Immature natural killer cell (primary cell): ENCODE data around the gene CNPY1. TPM values are rescaled to one million over a fixed set of nuclear protein-coding genes. Genes with fewer than 3 reads are reported as not detected.

Experiments used
- DNase-seq, 3 donors: peaks; one replicate each; pipeline ENCODE4 v3.0.0; 2022; ENCODE audit warnings: mixed read lengths in 1 of 3
- H3K27ac Mint-ChIP-seq, 6 donors: one replicate each; pipeline ENCODE4 v1.8.0; 2020; ENCODE audit warnings: mixed read lengths in 6 of 6, mild to moderate bottlenecking in 5 of 6, inconsistent platforms in 4 of 6, moderate library complexity in 3 of 6
- H3K27me3 Mint-ChIP-seq, 3 donors: one replicate each; pipeline ENCODE4 v1.8.0; 2020 to 2021; ENCODE audit warnings: low read depth in 3 of 3, mild to moderate bottlenecking in 3 of 3, mixed read lengths in 3 of 3, moderate library complexity in 3 of 3, inconsistent platforms in 1 of 3
- H3K36me3 Mint-ChIP-seq, 3 donors: one replicate each; pipeline ENCODE4 v1.8.0; 2020; ENCODE audit warnings: mixed read lengths in 3 of 3, inconsistent platforms in 2 of 3, mild to moderate bottlenecking in 2 of 3
- H3K4me1 Mint-ChIP-seq, 2 donors: one replicate each; pipeline ENCODE4 v1.8.0; 2020; ENCODE audit warnings: inconsistent platforms in 2 of 2, mild to moderate bottlenecking in 2 of 2, mixed read lengths in 2 of 2, moderate library complexity in 1 of 2
- H3K4me3 Mint-ChIP-seq, 5 donors: one replicate each; pipeline ENCODE4 v1.8.0; 2020; ENCODE audit warnings: mild to moderate bottlenecking in 5 of 5, mixed read lengths in 5 of 5, inconsistent platforms in 3 of 5, moderate library complexity in 3 of 5
- H3K9me3 Mint-ChIP-seq, 6 donors: one replicate each; pipeline ENCODE4 v1.8.0; 2020; ENCODE audit warnings: mild to moderate bottlenecking in 6 of 6, mixed read lengths in 6 of 6, inconsistent platforms in 4 of 6, moderate library complexity in 3 of 6
- polyA plus RNA-seq, 3 donors: library from polyadenylated mRNA; unstranded; fragments of 300-500 nt; fragmentation: Illumina TruSeq; gene quantifications; one replicate each; pipeline ENCODE4 v1.2.3, GENCODE V29; 2021

Gene CNPY1
- polyA plus RNA-seq, 3 donors from 2014 or later = not detected

- H3K4me3 Mint-ChIP-seq = no peak overlapping the region
- peaks cover 7 to 10% of the 10 kb centered on the region in 2 donors for H3K4me1 Mint-ChIP-seq
- no peak for DNase-seq
- no peaks in the 10 kb centered on the region for H3K36me3 Mint-ChIP-seq
- peaks cover 0 to 1% (median 0%) of the 10 kb centered on the region in 6 donors for H3K9me3 Mint-ChIP-seq
- peaks cover 11 to 13% (median 12%) of the 10 kb centered on the region in 3 donors for H3K27me3 Mint-ChIP-seq
- no peak overlapping the region for H3K27ac Mint-ChIP-seq
These were observed 49.9 kb downstream of the CNPY1 start for GRCh38 chr7:155496267-155497005.

DNA sequence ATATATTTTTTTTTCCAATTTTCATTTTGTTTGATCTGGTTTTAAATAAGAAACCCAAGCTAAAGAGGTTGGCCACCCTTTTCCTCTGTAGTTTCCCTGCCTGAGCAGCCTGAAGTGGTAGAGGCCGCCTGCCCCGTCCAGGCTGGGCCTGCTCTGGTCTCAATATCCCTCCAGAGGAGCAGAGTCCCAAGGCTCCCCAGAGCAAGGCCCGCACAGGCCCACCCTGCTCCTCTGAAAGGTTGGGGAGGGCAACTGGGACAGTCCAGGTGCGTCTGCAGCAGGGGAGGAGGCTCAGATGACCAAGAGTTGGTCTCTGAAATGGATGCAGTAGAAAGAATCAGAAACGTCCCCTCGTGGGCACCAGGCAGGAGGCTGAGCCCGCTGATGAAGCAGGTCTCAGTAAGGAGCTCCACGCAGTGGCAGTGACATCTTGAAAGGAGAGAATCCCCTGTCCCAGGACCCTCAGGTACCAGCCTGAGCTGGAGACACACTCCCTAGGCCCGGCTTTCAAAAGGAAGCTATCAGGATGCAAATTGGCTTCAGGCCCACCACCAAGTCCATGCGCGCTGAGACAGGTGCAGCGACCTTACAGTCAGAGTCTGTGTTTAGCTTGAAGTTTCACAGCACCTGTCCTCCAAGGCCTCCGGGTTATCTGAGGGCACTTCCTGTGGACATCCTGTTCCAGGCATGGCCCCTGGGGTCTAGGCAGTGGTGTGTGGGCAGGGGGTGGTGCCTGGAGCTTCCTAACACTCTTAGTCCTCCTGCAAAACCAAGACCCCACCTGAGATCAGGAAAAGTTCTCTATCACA lies 50.7 kb downstream of the CNPY1 start:
- H3K4me3 Mint-ChIP-seq = no peak overlapping the region
- H3K4me1 Mint-ChIP-seq = peaks cover 13 to 18% of the 10 kb centered on the region in 2 donors
- H3K27me3 Mint-ChIP-seq = peaks cover 6 to 13% (median 8%) of the 10 kb centered on the region in 3 donors
- H3K36me3 Mint-ChIP-seq = peaks cover 0 to 4% (median 0%) of the 10 kb centered on the region in 3 donors
- no peak for DNase-seq
- H3K27ac Mint-ChIP-seq = peak overlapping the region in 1 of 6 donors; percentile 67
- peaks cover 0 to 3% (median 0%) of the 10 kb centered on the region in 6 donors for H3K9me3 Mint-ChIP-seq

- H3K27ac Mint-ChIP-seq = no peak overlapping the region
- no peak overlapping the region for H3K4me3 Mint-ChIP-seq
- H3K4me1 Mint-ChIP-seq = peaks cover 22% of the 10 kb centered on the region in 2 donors
- peaks cover 0 to 3% (median 0%) of the 10 kb centered on the region in 6 donors for H3K9me3 Mint-ChIP-seq
- H3K27me3 Mint-ChIP-seq = peaks cover under 1 to 6% (median 3%) of the 10 kb centered on the region in 3 donors
- no peak for DNase-seq
- peaks cover 0 to 4% (median 0%) of the 10 kb centered on the region in 3 donors for H3K36me3 Mint-ChIP-seq
These were observed 51.8 kb downstream of the CNPY1 start for GRCh38 chr7:155494551-155494950.

- Mint-ChIP-seq H3K9me3 (peaks cover 0 to 3% (median 0%) of the 10 kb centered on the region in 6 donors), H3K4me3 (no peak overlapping the region), H3K27ac (peak overlapping the region in 1 of 6 donors; percentile 4), H3K36me3 (peaks cover 0 to 5% (median 0%) of the 10 kb centered on the region in 3 donors), H3K4me1 (peaks cover 22% of the 10 kb centered on the region in 2 donors), H3K27me3 (peaks cover 0 to 6% (median 1%) of the 10 kb centered on the region in 3 donors)
- DNase-seq = no peak
These were observed 52.4 kb downstream of the CNPY1 start for GRCh38 chr7:155493744-155494538.

- no peak for DNase-seq
- Mint-ChIP-seq H3K27me3 (peaks cover 0 to 6% (median 0%) of the 10 kb centered on the region in 3 donors), H3K4me1 (peaks cover 22 to 24% of the 10 kb centered on the region in 2 donors), H3K4me3 (peak overlapping the region; percentile 76 to 99 (median 90)), H3K27ac (peak overlapping the region in 5 of 6 donors; percentile 45 to 92 (median 73)), H3K36me3 (peaks cover 0 to 7% (median 0%) of the 10 kb centered on the region in 3 donors), H3K9me3 (peaks cover 0 to 3% (median 0%) of the 10 kb centered on the region in 6 donors)
These were observed 54.5 kb downstream of the CNPY1 start for GRCh38 chr7:155491812-155492211.

- peaks cover 0 to 7% (median 0%) of the 10 kb centered on the region in 3 donors for H3K36me3 Mint-ChIP-seq
- DNase-seq = peak; percentile 51 to 67 (median 55)
- peak overlapping the region; percentile 84 to 99 (median 91) for H3K4me3 Mint-ChIP-seq
- peaks cover 0 to 3% (median 0%) of the 10 kb centered on the region in 6 donors for H3K9me3 Mint-ChIP-seq
- H3K27me3 Mint-ChIP-seq = peaks cover 0 to 4% (median 0%) of the 10 kb centered on the region in 3 donors
- H3K27ac Mint-ChIP-seq = peak overlapping the region; percentile 87 to 94 (median 90)
- peaks cover 22 to 24% of the 10 kb centered on the region in 2 donors for H3K4me1 Mint-ChIP-seq
These were observed 55.4 kb downstream of the CNPY1 start for GRCh38 chr7:155490697-155491628.

DNA sequence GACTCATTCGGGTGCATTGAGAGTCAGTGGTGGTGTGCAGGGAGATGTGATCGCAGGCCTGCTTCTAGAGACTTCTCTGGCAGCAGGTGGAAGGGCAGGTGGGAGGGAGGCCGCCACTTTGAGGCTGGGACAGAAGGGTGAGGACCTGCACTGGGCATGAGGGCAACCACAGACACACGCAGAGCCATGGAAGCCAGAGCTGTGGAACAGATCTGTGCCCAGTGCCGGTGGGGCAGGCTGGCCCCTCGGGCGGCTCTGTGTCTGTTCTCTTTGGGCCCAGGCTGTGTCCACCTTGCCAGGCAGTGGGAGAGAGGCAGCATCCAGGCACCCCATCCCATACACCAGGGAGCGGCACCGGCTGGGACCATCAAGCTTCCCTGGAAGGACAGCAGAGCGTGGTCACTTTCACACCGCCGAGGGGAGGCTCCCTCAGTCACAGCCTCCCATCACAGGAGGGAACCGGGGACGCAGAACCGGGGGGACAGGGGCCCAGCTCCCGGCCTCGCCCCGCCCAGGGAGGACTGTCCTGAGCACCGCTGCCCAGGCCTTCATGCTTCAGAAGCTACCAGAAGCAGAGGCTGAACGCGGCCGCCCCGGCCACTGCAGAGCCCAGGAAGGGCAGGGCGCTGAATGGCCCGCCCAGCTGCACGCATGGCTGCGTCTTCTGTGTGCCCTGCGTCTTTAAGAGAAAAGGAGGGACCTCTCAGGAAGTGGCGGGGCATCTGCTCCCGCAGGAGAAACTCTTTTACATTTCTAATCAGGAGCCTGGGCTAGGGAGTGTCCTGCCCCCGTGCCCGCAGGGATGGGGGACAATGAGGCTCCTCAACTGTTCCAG lies 56.3 kb downstream of the CNPY1 start:
- H3K27ac Mint-ChIP-seq = peak overlapping the region; percentile 77 to 92 (median 90)
- DNase-seq = peak in 2 of 3 donors; percentile 14 to 21
- peaks cover 0 to 4% (median 0%) of the 10 kb centered on the region in 3 donors for H3K27me3 Mint-ChIP-seq
- H3K4me1 Mint-ChIP-seq = peaks cover 22 to 24% of the 10 kb centered on the region in 2 donors
- peaks cover 0 to 7% (median 0%) of the 10 kb centered on the region in 3 donors for H3K36me3 Mint-ChIP-seq
- H3K4me3 Mint-ChIP-seq = peak overlapping the region; percentile 84 to 99 (median 91)
- H3K9me3 Mint-ChIP-seq = peaks cover 0 to 3% (median 0%) of the 10 kb centered on the region in 6 donors

- peak overlapping the region in 3 of 6 donors; percentile 28 to 90 (median 75) for H3K27ac Mint-ChIP-seq
- peaks cover 0 to 3% (median 0%) of the 10 kb centered on the region in 6 donors for H3K9me3 Mint-ChIP-seq
- peaks cover 0 to 4% (median 0%) of the 10 kb centered on the region in 3 donors for H3K27me3 Mint-ChIP-seq
- H3K4me3 Mint-ChIP-seq = peak overlapping the region; percentile 63 to 91 (median 68)
- peaks cover 22 to 24% of the 10 kb centered on the region in 2 donors for H3K4me1 Mint-ChIP-seq
- peaks cover 0 to 7% (median 0%) of the 10 kb centered on the region in 3 donors for H3K36me3 Mint-ChIP-seq
- no peak for DNase-seq
These were observed 57.1 kb downstream of the CNPY1 start for GRCh38 chr7:155489158-155489840.

DNA sequence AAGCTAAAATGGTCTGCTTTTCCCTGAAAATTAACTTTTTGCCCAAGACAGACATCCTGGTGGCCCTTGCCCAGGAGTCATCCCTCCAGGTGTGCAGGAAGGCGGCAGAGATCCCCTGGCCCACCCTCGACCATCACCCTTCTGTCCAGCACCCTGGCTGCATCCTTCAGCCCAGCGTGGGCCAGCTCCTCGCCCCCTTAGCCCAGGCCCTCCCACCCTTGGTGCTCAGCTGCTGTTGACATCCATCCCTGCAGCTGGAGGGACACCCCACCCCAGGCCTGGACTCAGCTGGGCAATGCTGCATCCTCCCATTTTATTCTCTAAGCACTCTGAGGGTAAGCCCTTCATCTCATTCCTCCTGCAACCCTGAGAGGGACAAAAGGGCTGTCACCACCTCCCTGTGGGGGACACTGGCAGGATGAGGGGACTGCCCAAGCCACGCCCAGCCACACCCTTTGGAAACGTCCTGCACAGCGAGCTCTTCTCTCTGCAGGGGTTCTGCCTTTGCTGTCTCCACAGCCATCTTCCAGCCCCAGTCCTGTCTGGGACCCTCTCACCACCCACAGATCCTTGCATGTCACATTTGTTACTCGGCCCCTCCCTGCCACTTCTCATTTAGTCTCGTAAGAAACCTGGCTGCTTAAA lies 57.8 kb downstream of the CNPY1 start:
- DNase-seq = no peak
- Mint-ChIP-seq H3K36me3 (peaks cover 0 to 7% (median 0%) of the 10 kb centered on the region in 3 donors), H3K9me3 (peaks cover 0 to 3% (median 0%) of the 10 kb centered on the region in 6 donors), H3K4me3 (peak overlapping the region in 1 of 5 donors; percentile 14), H3K27me3 (peaks cover 0 to 4% (median 0%) of the 10 kb centered on the region in 3 donors), H3K4me1 (peaks cover 22 to 24% of the 10 kb centered on the region in 2 donors), H3K27ac (no peak overlapping the region)

GRCh38 chr7:155487509-155488482 lies 58.6 kb downstream of the CNPY1 start:
- Mint-ChIP-seq H3K27me3 (peaks cover 0 to 9% (median 4%) of the 10 kb centered on the region in 3 donors), H3K9me3 (peaks cover 0 to 3% (median 0%) of the 10 kb centered on the region in 6 donors), H3K36me3 (peaks cover 0 to 7% (median 0%) of the 10 kb centered on the region in 3 donors), H3K27ac (peak overlapping the region in 2 of 6 donors; percentile 11 to 69), H3K4me1 (peaks cover 22 to 24% of the 10 kb centered on the region in 2 donors), H3K4me3 (no peak overlapping the region)
- no peak for DNase-seq
